ENCODE data around the gene STK32B.

DNA sequence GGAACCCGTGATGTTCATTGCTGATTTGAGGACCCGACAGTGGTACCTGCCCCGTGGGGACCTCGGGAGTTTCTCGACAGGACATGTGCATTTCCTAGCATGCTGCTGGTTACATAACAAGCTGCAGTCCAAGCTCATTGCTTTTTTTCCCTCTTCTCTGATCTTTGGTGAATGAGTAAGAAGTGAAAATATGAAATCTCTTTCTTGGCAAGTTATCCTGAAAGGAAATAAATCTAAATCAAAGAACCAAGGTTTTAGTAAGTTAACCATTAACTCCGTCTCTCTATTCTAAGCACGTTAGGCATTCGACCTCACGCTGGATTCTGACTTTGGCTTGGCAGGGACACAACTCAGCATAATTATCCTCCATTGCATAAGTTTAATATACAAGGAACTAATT is 86.6 kb downstream of the STK32B start:
- TF ChIP-seq, protein P1, sequence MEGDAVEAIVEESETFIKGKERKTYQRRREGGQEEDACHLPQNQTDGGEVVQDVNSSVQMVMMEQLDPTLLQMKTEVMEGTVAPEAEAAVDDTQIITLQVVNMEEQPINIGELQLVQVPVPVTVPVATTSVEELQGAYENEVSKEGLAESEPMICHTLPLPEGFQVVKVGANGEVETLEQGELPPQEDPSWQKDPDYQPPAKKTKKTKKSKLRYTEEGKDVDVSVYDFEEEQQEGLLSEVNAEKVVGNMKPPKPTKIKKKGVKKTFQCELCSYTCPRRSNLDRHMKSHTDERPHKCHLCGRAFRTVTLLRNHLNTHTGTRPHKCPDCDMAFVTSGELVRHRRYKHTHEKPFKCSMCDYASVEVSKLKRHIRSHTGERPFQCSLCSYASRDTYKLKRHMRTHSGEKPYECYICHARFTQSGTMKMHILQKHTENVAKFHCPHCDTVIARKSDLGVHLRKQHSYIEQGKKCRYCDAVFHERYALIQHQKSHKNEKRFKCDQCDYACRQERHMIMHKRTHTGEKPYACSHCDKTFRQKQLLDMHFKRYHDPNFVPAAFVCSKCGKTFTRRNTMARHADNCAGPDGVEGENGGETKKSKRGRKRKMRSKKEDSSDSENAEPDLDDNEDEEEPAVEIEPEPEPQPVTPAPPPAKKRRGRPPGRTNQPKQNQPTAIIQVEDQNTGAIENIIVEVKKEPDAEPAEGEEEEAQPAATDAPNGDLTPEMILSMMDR (IDR thresholded peaks at IDR 0.05 in 8 of 11, conservative IDR thresholded peaks at IDR 0.05 in 3 of 11), result no peak
- no peak for TF ChIP-seq POLR2AphosphoS5 (IDR thresholded peaks at IDR 0.05)

All from spleen (tissue), 7 donors.